HG02970 (cell line): Measurements from ENCODE around the gene GGA1.
"Not testable (repeated sequence)": the region's sequence is repeated elsewhere in the genome, so short reads cannot be mapped to it uniquely, and the experiment has no call there.

Source experiments
- ATAC-seq: cut with Tn5 transposase; IDR thresholded peaks from one replicate; pipeline ENCODE4 v1.9.1; 2021; ENCODE audit warnings: mild to moderate bottlenecking, moderate library complexity, moderate number of reproducible peaks; ENCODE audit not compliant: unreplicated experiment, low FRiP score

Gene GGA1

GRCh38 chr22:37569921-37570660, 38.5 kb upstream of the GGA1 start:
- ATAC-seq, result no peak

- ATAC-seq, result no peak
These were observed 38.0 kb upstream of the GGA1 start for GRCh38 chr22:37570661-37570976.

- ATAC-seq, result no peak
These were observed 37.2 kb upstream of the GGA1 start for GRCh38 chr22:37571258-37571991.

GRCh38 chr22:37571992-37572373, 36.7 kb upstream of the GGA1 start:
- ATAC-seq, result no peak

- no peak for ATAC-seq
These were observed 33.1 kb upstream of the GGA1 start for GRCh38 chr22:37575490-37576003.

- no peak for ATAC-seq
These were observed 30.6 kb upstream of the GGA1 start for GRCh38 chr22:37578002-37578401.

GRCh38 chr22:37581504-37581903, 27.1 kb upstream of the GGA1 start:
- no peak for ATAC-seq

GRCh38 chr22:37582526-37582925, 26.1 kb upstream of the GGA1 start:
- no peak for ATAC-seq

GRCh38 chr22:37588546-37589215, 20.0 kb upstream of the GGA1 start:
- ATAC-seq, result no peak

GRCh38 chr22:37589636-37590035, 19.0 kb upstream of the GGA1 start:
- no peak for ATAC-seq

GRCh38 chr22:37591081-37591480, 17.6 kb upstream of the GGA1 start:
- ATAC-seq, result not testable (repeated sequence)

GRCh38 chr22:37591823-37592404, 16.7 kb upstream of the GGA1 start:
- ATAC-seq, result no peak

- no peak for ATAC-seq
These were observed 14.4 kb upstream of the GGA1 start for GRCh38 chr22:37594237-37594636.

GRCh38 chr22:37599153-37599552, 9.5 kb upstream of the GGA1 start:
- no peak for ATAC-seq

GRCh38 chr22:37601203-37601539, 7.5 kb upstream of the GGA1 start:
- ATAC-seq, result no peak

GRCh38 chr22:37601540-37602442, 6.8 kb upstream of the GGA1 start:
- no peak for ATAC-seq

- not testable (repeated sequence) for ATAC-seq
These were observed 5.9 kb upstream of the GGA1 start for GRCh38 chr22:37602546-37603277.

GRCh38 chr22:37604074-37604473, 4.6 kb upstream of the GGA1 start:
- ATAC-seq, result no peak

GRCh38 chr22:37604875-37605274, 3.8 kb upstream of the GGA1 start:
- ATAC-seq, result no peak
